Sigmoid colon (tissue), 7 donors: ENCODE data around the gene IPMK. TPM values are rescaled to one million over a fixed set of nuclear protein-coding genes. Genes with fewer than 3 reads are reported as not detected.

ENCODE experiments used
- DNase-seq: peaks from one replicate; pipeline ENCODE4 v3.0.0-alpha.2; 2019
- H3K27ac ChIP-seq, 4 donors: fragments of 200-600 bp; sonication (generic); one replicate each; pipeline ENCODE4 v1.5.1; 2016 to 2019; ENCODE audit warnings: mild to moderate bottlenecking in 1 of 4
- H3K27me3 ChIP-seq, 3 donors: fragments of 200-600 bp; sonication (generic); one replicate each; pipeline ENCODE4 v1.5.1; 2019; ENCODE audit warnings: mild to moderate bottlenecking in 1 of 3
- H3K36me3 ChIP-seq, 4 donors: fragments of 200-600 bp; sonication (generic); one replicate each; pipeline ENCODE4 v1.5.1; 2016 to 2019
- H3K4me1 ChIP-seq, 4 donors: fragments of 200-600 bp; sonication (generic); one replicate each; pipeline ENCODE4 v1.5.1; 2017 to 2019
- H3K4me3 ChIP-seq, 4 donors: fragments of 200-600 bp; sonication (generic); one replicate each; pipeline ENCODE4 v1.5.1; 2017 to 2019; ENCODE audit warnings: mild to moderate bottlenecking in 2 of 4, moderate library complexity in 1 of 4
- H3K9me3 ChIP-seq, 4 donors: fragments of 200-600 bp in 3 of 4; sonication (generic) in 3 of 4; one replicate each; pipeline versions ENCODE4 v1.5.1 to v1.6.1; 2013 to 2019
- CTCF ChIP-seq, 4 experiments: fragments of 450-650 bp in 3 of 4; fragments of 200-600 bp in 1 of 4; IDR thresholded peaks; one replicate each; pipeline ENCODE4 v1.5.1; 2016 to 2019; ENCODE audit warnings: antibody characterized with exemption in 4 of 4, mild to moderate bottlenecking in 3 of 4, moderate library complexity in 2 of 4
- EP300 ChIP-seq, 4 donors: sonication (generic); formaldehyde crosslinking; IDR thresholded peaks; one replicate each; pipeline ENCODE4 v1.6.1; 2017; ENCODE audit warnings: antibody characterized with exemption in 4 of 4
- POLR2A ChIP-seq, 2 donors: fragments of 450-650 bp; IDR thresholded peaks; one replicate each; pipeline ENCODE4 v1.6.1; 2016; ENCODE audit warnings: antibody characterized with exemption in 2 of 2, mild to moderate bottlenecking in 2 of 2, moderate library complexity in 2 of 2
- POLR2AphosphoS5 ChIP-seq, 4 donors: sonication (generic); formaldehyde crosslinking; IDR thresholded peaks; one replicate each; pipeline ENCODE4 v1.6.1; 2017; ENCODE audit warnings: antibody characterized with exemption in 4 of 4
- WGBS, 2 donors: extraction: QIAGEN DNeasy Blood & Tissue Kit; methylation state at CpG; one replicate each; pipeline ENCODE4 v1.1.7; 2013; 5-methylcytosine and 5-hydroxymethylcytosine counted together
- intact Hi-C: fragments of 100-400 bp; cut with DNase I; formaldehyde crosslinking; loops from one replicate; pipeline ENCODE4 v1.15.1; 2023
- polyA plus RNA-seq, 3 donors: library from polyadenylated mRNA; stranded (reverse); fragments of 200-250 nt; gene quantifications; one replicate each; pipeline ENCODE4 v1.2.3, GENCODE V29; 2013
- total RNA-seq, 4 donors: library from RNA; depleted of rRNA; stranded (reverse); fragments of >200 nt; gene quantifications; one replicate each; pipeline ENCODE4 v1.1.0, GENCODE V29; 2016
- donor health status: healthy with polysubstance abuse.
- donor health status: Bipolar disorder and iron deficiency.
- donor health status: healthy.

The IPMK gene
- total and polyA plus RNA-seq, 7 donors: 4.6 to 9.0 (median 5.5) TPM

GRCh38 chr10:58266003-58266825, 1.5 kb downstream of the IPMK start:
- Histone ChIP-seq H3K9me3 (no peaks in the 10 kb centered on the region), H3K36me3 (no peaks in the 10 kb centered on the region), H3K4me3 (peak overlapping the region; percentile 71 to 85 (median 82)), H3K4me1 (peaks cover 0 to 30% (median 22%) of the 10 kb centered on the region in 4 donors), H3K27me3 (no peaks in the 10 kb centered on the region), H3K27ac (peak overlapping the region; percentile 96 to 99 (median 98))
- DNase-seq: no peak
- intact Hi-C loops: loop anchor here (10.0 kb wide), 1 partner anchor 119 kb away; the partner anchor contains the start of gene TFAM
- 1 to 4% methylated on average over 14 of the region's 14 CpGs for WGBS, 2 donors
- TF ChIP-seq CTCF (IDR thresholded peaks at IDR 0.05) (no peak), POLR2AphosphoS5 (IDR thresholded peaks at IDR 0.05) (peak in 1 of 4 donors; percentile 66)

GRCh38 chr10:58265249-58265648, 2.4 kb downstream of the IPMK start:
- TF ChIP-seq CTCF (IDR thresholded peaks at IDR 0.05): no peak
- no peak for TF ChIP-seq EP300 (IDR thresholded peaks at IDR 0.05)
- TF ChIP-seq POLR2AphosphoS5 (IDR thresholded peaks at IDR 0.05): no peak
- TF ChIP-seq POLR2A (IDR thresholded peaks at IDR 0.05): no peak
- Histone ChIP-seq H3K27me3 (no peaks in the 10 kb centered on the region), H3K27ac (peak overlapping the region in 2 of 4 donors; percentile 98 to 99), H3K4me1 (peaks cover 0 to 25% (median 18%) of the 10 kb centered on the region in 4 donors), H3K36me3 (no peaks in the 10 kb centered on the region), H3K9me3 (no peaks in the 10 kb centered on the region), H3K4me3 (no peak overlapping the region)
- DNase-seq: no peak
- intact Hi-C loops: loop anchor here (10.0 kb wide), 1 partner anchor 120 kb away; the partner anchor contains the start of gene TFAM
- 3 to 51% methylated on average over 1 of the region's 1 CpG for WGBS, 2 donors

- Histone ChIP-seq H3K27ac (no peak overlapping the region), H3K9me3 (no peaks in the 10 kb centered on the region), H3K27me3 (no peaks in the 10 kb centered on the region), H3K4me1 (peaks cover 0 to 20% (median 14%) of the 10 kb centered on the region in 4 donors), H3K36me3 (no peaks in the 10 kb centered on the region), H3K4me3 (no peak overlapping the region)
- 25 to 45% methylated on average over 5 of the region's 5 CpGs for WGBS, 2 donors
- DNase-seq: no peak
- TF ChIP-seq POLR2AphosphoS5 (IDR thresholded peaks at IDR 0.05): peak in 1 of 4 donors; percentile 9
- TF ChIP-seq EP300 (IDR thresholded peaks at IDR 0.05): no peak
- no peak for TF ChIP-seq CTCF (IDR thresholded peaks at IDR 0.05)
- intact Hi-C loops: loop anchor here (10.0 kb wide), 1 partner anchor 120 kb away; the partner anchor contains the start of gene TFAM
These were observed 2.9 kb downstream of the IPMK start for GRCh38 chr10:58264780-58265179.

GRCh38 chr10:58262766-58263165, 4.9 kb downstream of the IPMK start:
- H3K9me3 ChIP-seq: no peaks in the 10 kb centered on the region
- no peaks in the 10 kb centered on the region for H3K36me3 ChIP-seq
- no peak overlapping the region for H3K4me3 ChIP-seq
- peaks cover 0 to 20% (median 11%) of the 10 kb centered on the region in 4 donors for H3K4me1 ChIP-seq
- TF ChIP-seq POLR2A (IDR thresholded peaks at IDR 0.05): no peak
- no peak for TF ChIP-seq EP300 (IDR thresholded peaks at IDR 0.05)
- TF ChIP-seq CTCF (IDR thresholded peaks at IDR 0.05): no peak
- no peak for TF ChIP-seq POLR2AphosphoS5 (IDR thresholded peaks at IDR 0.05)
- no peak for DNase-seq
- intact Hi-C loops: loop anchor here (10.0 kb wide), 1 partner anchor 122 kb away; the partner anchor contains the start of gene TFAM
- no peak overlapping the region for H3K27ac ChIP-seq
- H3K27me3 ChIP-seq: no peaks in the 10 kb centered on the region
